GM12873 (cell line): Measurements from ENCODE around the gene MYO5A.

Source experiments
- CTCF ChIP-seq: IDR thresholded peaks from 2 replicates; pipeline ENCODE4 v1.5.1; 2012; ENCODE audit warnings: low read depth, mild to moderate bottlenecking, moderate library complexity, low read length, control low read depth; ENCODE audit not compliant: insufficient read depth; ENCODE audit errors: missing control alignments

Gene MYO5A

DNA sequence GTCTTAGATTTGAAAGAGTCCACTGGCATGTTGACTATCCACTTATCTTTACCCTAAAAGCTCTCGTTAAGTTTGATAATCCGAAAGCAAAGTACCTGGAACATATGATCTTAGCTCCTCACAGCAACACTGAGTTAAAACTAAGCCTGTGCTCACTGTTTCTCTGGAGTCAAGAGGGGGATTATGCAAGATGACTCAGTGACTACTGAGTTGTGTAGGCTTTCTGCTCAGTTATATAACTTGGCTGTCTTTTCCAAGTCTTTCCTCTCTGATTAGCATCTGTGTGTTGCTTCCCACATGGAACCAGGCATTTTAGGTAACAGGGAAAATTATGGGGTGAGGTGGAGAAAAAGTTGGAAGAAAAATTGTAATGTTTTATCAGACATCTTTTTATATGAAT is 201.9 kb downstream of the MYO5A start:
- TF ChIP-seq CTCF: no peak

GRCh38 chr15:52324109-52324508 is 204.6 kb downstream of the MYO5A start:
- no peak for TF ChIP-seq CTCF

GRCh38 chr15:52318729-52319500 is 209.8 kb downstream of the MYO5A start:
- TF ChIP-seq CTCF: no peak

DNA sequence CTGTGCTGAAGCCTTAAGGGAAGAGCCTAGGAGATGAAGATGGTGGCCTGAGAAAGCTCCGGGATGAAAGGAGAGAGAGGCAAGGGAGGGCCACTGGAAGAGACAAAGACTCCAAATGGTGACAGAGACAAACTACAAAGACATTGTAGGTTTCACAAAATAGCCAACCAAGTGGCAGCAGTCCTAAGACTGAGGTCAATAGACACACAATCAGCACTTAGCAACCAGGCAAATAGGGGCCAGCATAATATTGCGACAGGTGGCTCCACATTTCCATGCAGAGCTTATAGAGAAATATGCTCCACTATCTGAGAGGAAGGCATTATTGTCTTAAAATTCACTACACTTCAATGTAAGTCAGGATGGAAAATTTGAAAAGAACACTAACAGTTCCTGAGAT is 211.0 kb downstream of the MYO5A start:
- no peak for TF ChIP-seq CTCF

GRCh38 chr15:52317022-52317421 is 211.7 kb downstream of the MYO5A start:
- TF ChIP-seq CTCF: no peak

DNA sequence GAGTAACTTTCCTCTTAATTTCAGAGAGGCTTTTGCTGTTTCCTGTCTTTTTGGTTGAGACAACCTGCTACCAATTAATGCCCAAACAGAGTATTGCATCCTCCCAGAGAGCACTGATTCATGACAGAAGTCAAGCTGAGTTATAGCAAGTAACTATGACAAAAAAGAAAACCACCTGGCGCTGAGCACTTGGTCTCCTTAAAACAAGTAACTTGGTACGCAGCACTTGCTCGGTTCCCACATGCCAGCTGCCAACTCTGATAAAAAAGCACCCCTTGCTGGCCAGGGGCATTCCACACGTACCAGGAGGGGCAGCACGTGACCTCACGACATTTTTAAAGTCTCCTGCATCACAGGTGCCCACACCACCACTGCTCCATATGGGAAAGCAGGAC is 219.5 kb downstream of the MYO5A start:
- no peak for TF ChIP-seq CTCF

GRCh38 chr15:52308446-52309153 is 220.1 kb downstream of the MYO5A start:
- TF ChIP-seq CTCF: no peak
